Calu3 (cell line): ENCODE data around the gene ITPRID1. TPM values are rescaled to one million over a fixed set of nuclear protein-coding genes. Genes with fewer than 3 reads are reported as not detected.

Experiments used
- BruUV-seq: library from RNA; stranded (reverse); fragments of 400-500 nt; replicated peaks from 2 replicates; lab custom pipeline; 2021; lab: Mats Ljungman, UMichigan
- CTCF ChIA-PET: fragments of 300-600 bp; sonication (Branson Sonifier 250); formaldehyde crosslinking; loops from one replicate; lab custom pipeline; 2022; ENCODE audit warnings: antibody characterized with exemption; lab: Charles Lee
- DNase-seq: peaks from one replicate; pipeline ENCODE4 v3.0.0; 2022
- H3K27ac Mint-ChIP-seq: one replicate; pipeline ENCODE4 v1.8.0; 2022; ENCODE audit warnings: mixed read lengths; ENCODE audit not compliant: unreplicated experiment
- H3K27me3 Mint-ChIP-seq: one replicate; pipeline ENCODE4 v1.8.0; 2022; ENCODE audit warnings: mixed read lengths; ENCODE audit not compliant: unreplicated experiment
- H3K36me3 Mint-ChIP-seq: one replicate; pipeline ENCODE4 v1.8.0; 2022; ENCODE audit warnings: mild to moderate bottlenecking, moderate library complexity, mixed read lengths; ENCODE audit not compliant: insufficient read depth, unreplicated experiment
- H3K4me1 Mint-ChIP-seq: one replicate; pipeline ENCODE4 v1.8.0; 2022; ENCODE audit warnings: mild to moderate bottlenecking, low read depth, mixed read lengths; ENCODE audit not compliant: unreplicated experiment
- H3K4me3 Mint-ChIP-seq: one replicate; pipeline ENCODE4 v1.8.0; 2022; ENCODE audit warnings: mild to moderate bottlenecking, low read depth, moderate library complexity, mixed read lengths; ENCODE audit not compliant: unreplicated experiment
- H3K9me3 Mint-ChIP-seq: one replicate; pipeline ENCODE4 v1.8.0; 2022; ENCODE audit warnings: low read depth, mixed read lengths; ENCODE audit not compliant: unreplicated experiment
- intact Hi-C: fragments of 100-400 bp; cut with micrococcal nuclease; formaldehyde crosslinking; loops from one replicate; pipeline ENCODE4 v1.10.0; 2022; ENCODE audit not compliant: unreplicated experiment
- total RNA-seq: library from RNA; stranded (reverse); gene quantifications from 2 replicates; pipeline ENCODE4 v1.2.3, GENCODE V29; 2022
- TF ChIP-seq, protein P1 (sequence below): fragments of 200-600 bp; IDR thresholded peaks from one replicate; pipeline ENCODE4 v1.8.0; 2022; ENCODE audit warnings: antibody characterized with exemption; ENCODE audit not compliant: unreplicated experiment

ITPRID1 gene
- total RNA-seq, 1 experiment from 2014 or later, result 3.8 TPM

DNA sequence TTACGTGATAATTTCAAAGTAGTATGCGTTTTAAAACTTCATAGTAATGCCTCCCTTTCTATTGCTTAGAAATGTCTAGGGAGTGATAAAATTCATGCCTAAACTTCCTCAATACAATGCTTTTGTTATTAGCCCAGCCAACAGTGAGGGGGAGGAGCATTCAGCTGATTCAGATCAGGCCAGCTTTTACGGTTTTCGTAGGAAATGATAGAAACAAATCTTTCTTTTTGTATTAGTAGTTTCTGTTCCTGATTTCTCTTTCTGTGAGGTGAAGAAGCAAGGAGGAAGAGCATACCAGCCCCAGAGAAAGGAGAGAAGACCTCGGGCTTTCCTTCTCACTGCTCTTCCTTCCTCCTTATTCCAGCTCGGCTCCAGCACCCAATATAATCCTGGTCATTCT, 35.2 kb upstream of the ITPRID1 start:
- H3K9me3 Mint-ChIP-seq, result no peaks in the 10 kb centered on the region
- no TSS peak for BruUV-seq
- no peak overlapping the region for H3K4me3 Mint-ChIP-seq
- H3K4me1 Mint-ChIP-seq, result peaks cover 36% of the 10 kb centered on the region
- no peaks in the 10 kb centered on the region for H3K27me3 Mint-ChIP-seq
- no peak overlapping the region for H3K27ac Mint-ChIP-seq
- TF ChIP-seq, protein P1, sequence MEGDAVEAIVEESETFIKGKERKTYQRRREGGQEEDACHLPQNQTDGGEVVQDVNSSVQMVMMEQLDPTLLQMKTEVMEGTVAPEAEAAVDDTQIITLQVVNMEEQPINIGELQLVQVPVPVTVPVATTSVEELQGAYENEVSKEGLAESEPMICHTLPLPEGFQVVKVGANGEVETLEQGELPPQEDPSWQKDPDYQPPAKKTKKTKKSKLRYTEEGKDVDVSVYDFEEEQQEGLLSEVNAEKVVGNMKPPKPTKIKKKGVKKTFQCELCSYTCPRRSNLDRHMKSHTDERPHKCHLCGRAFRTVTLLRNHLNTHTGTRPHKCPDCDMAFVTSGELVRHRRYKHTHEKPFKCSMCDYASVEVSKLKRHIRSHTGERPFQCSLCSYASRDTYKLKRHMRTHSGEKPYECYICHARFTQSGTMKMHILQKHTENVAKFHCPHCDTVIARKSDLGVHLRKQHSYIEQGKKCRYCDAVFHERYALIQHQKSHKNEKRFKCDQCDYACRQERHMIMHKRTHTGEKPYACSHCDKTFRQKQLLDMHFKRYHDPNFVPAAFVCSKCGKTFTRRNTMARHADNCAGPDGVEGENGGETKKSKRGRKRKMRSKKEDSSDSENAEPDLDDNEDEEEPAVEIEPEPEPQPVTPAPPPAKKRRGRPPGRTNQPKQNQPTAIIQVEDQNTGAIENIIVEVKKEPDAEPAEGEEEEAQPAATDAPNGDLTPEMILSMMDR, result no peak
- no peaks in the 10 kb centered on the region for H3K36me3 Mint-ChIP-seq
- CTCF ChIA-PET, result no interaction called here
- DNase-seq, result no peak
- intact Hi-C loops, result no loop called here

DNA sequence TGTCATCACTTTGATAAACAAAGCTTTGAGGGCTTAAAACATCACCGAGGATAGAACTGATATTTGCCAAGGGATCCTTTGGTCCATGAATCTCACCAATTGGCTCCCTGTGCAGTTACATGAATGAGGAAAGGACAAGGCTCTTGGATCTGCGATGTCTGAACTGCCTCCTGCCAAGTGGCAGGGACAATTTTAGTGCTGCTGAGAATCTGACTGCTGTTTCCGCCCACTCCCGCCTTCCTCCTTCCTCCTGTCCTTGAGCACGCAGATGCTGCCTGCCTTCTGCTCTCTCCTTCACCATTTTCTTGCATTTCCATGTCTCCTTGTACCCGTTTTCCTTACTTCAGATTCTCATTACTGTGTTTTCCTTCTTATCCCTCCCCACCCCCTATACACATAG, 26.8 kb upstream of the ITPRID1 start:
- Mint-ChIP-seq H3K9me3 (peaks cover 10% of the 10 kb centered on the region), H3K27me3 (no peaks in the 10 kb centered on the region), H3K4me3 (no peak overlapping the region), H3K4me1 (peaks cover 38% of the 10 kb centered on the region), H3K36me3 (no peaks in the 10 kb centered on the region), H3K27ac (peak overlapping the region; percentile 5)
- intact Hi-C loops, result no loop called here
- no TSS peak for BruUV-seq
- CTCF ChIA-PET, result interaction anchor here (0.8 kb wide), 1 partner anchor 44 kb away, joined by 7 read pairs; no protein-coding TSS in a partner anchor
- DNase-seq, result no peak
- TF ChIP-seq, protein P1, result no peak

DNA sequence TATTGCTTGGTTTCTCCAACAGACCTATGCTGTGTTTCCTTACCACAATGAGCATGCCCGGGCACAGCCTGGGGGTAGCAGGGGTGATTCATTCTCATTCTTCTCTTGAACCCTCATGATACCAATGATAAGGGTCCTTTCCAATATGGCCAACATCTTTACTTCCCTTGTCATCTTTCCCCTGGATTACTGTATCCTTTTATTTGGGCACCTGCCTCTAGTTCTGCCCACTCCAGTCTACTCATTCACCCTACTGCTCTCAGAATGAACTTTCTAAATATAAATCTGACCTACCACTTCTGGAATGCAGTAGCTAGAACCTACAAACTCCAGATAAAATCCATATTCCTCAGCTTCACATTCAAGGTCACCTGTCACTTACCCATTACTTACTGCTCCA, 26.4 kb upstream of the ITPRID1 start:
- H3K27ac Mint-ChIP-seq, result peak overlapping the region; percentile 5
- DNase-seq, result no peak
- intact Hi-C loops, result no loop called here
- H3K9me3 Mint-ChIP-seq, result peaks cover 10% of the 10 kb centered on the region
- H3K4me3 Mint-ChIP-seq, result no peak overlapping the region
- no peaks in the 10 kb centered on the region for H3K36me3 Mint-ChIP-seq
- CTCF ChIA-PET, result interaction anchor here (0.8 kb wide), 1 partner anchor 44 kb away, joined by 7 read pairs; no protein-coding TSS in a partner anchor
- no TSS peak for BruUV-seq
- H3K4me1 Mint-ChIP-seq, result peaks cover 39% of the 10 kb centered on the region
- H3K27me3 Mint-ChIP-seq, result no peaks in the 10 kb centered on the region
- TF ChIP-seq, protein P1, result no peak

DNA sequence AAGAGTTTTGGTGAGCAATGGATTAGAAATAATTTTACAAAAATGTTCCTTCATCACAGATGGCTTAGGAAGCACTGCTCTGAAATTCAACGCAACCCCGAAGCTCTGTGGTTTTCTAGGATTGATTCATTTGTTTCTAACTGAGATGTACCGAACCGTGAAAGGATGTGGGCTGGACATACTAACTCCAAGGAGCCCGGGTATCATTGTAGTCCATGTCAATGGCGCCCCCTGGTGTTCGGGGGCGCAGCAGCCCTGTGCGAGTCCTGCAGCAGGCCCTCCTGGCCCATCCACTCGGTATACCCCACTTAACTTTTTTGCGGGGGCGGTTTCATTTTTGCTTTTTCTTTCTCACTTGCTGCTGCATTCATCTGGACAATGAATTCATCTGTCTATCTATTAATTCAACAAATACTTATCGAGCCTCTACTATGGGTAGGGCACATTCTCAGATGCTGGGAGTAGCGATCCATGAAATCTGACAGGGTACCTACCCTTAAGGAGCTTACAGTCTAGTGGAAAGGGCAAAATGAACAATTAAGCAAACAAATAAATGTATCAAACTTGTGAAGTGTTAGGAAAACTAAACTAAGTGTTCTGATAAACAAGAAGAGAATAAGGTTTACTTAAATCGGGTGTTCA, 25.2 kb upstream of the ITPRID1 start:
- CTCF ChIA-PET, result interaction anchor here (1.0 kb wide), 3 partner anchors 45 to 145 kb away, joined by 3 to 5 read pairs (median 3); no protein-coding TSS in a partner anchor
- H3K4me3 Mint-ChIP-seq, result no peak overlapping the region
- intact Hi-C loops, result loop anchor here (1.0 kb wide), 1 partner anchor 115 kb away; no protein-coding TSS in a partner anchor
- TF ChIP-seq, protein P1, result peak; percentile 91
- peak; percentile 79 for DNase-seq
- no peaks in the 10 kb centered on the region for H3K27me3 Mint-ChIP-seq
- H3K27ac Mint-ChIP-seq, result no peak overlapping the region
- peaks cover 51% of the 10 kb centered on the region for H3K4me1 Mint-ChIP-seq
- no TSS peak for BruUV-seq
- peaks cover 10% of the 10 kb centered on the region for H3K9me3 Mint-ChIP-seq
- H3K36me3 Mint-ChIP-seq, result peaks cover 10% of the 10 kb centered on the region
